H1 (cell line): ENCODE results near the gene EPHA1. TPM values are rescaled to one million over a fixed set of nuclear protein-coding genes. Genes with fewer than 3 reads are reported as not detected.

Source experiments
- E2F6 ChIP-seq: IDR thresholded peaks from 2 replicates; pipeline ENCODE4 v1.6.1; 2012; ENCODE audit warnings: inconsistent platforms
- EZH2 ChIP-seq: fragments of 200-600 bp; sonication (generic); IDR thresholded peaks from 2 replicates; pipeline ENCODE4 v1.7.1; 2012; ENCODE audit warnings: low read depth, mild to moderate bottlenecking, moderate library complexity, low read length, inconsistent platforms; ENCODE audit not compliant: severe bottlenecking
- JUN ChIP-seq: IDR thresholded peaks from 2 replicates; pipeline ENCODE4 v1.6.1; 2011; ENCODE audit warnings: low read depth, mild to moderate bottlenecking, improper control_type of control experiment, low read length
- KDM1A ChIP-seq: fragments of 200-600, 300-600 bp; sonication (generic); IDR thresholded peaks from 2 replicates; pipeline ENCODE4 v1.7.1; 2016; ENCODE audit warnings: mild to moderate bottlenecking, low read length, borderline replicate concordance
- RBBP5 ChIP-seq: IDR thresholded peaks from 2 replicates; pipeline ENCODE4 v1.7.1; 2012; ENCODE audit warnings: low read depth, mild to moderate bottlenecking, inconsistent platforms, low read length, moderate library complexity, borderline replicate concordance
- SIN3A ChIP-seq, 2 experiments: IDR thresholded peaks in 1 of 2; conservative IDR thresholded peaks in 1 of 2; 2 replicates each; pipeline ENCODE4 v1.6.1; 2011 to 2012; ENCODE audit warnings: low read length in 2 of 2, improper control_type of control experiment in 1 of 2, low read depth in 1 of 2, mild to moderate bottlenecking in 1 of 2
- polyA plus RNA-seq, 7 experiments: library from polyadenylated mRNA; depleted of rRNA in 3 of 7; stranded (reverse) in 5 of 7; unstranded in 2 of 7; fragments of >200 nt in 5 of 7; fragments of 200-250 nt in 2 of 7; gene quantifications; 1 replicate in 5 of 7; 2 replicates in 1 of 7; 4 replicates in 1 of 7; pipeline versions ENCODE4 v1.2.1 to v1.2.3, GENCODE V29; 2011 to 2013; ENCODE audit warnings: missing spikeins in 2 of 7, mixed read lengths in 2 of 7
- total RNA-seq: library from RNA; stranded (reverse); fragmentation: NEBNext Ultra II Directional; extraction: Animal tissue kit (Norgen Biotek cat#: 25700); gene quantifications from 2 replicates; pipeline ENCODE4 v1.2.1, GENCODE V29; 2021
- TF ChIP-seq, protein P1 (sequence below): fragments of 300-600 bp; sonication (generic); IDR thresholded peaks from 2 replicates; pipeline ENCODE4 v1.7.1; 2012; ENCODE audit warnings: low read length, moderate library complexity, mild to moderate bottlenecking, inconsistent platforms; ENCODE audit not compliant: insufficient replicate concordance

The EPHA1 gene
- total and polyA plus RNA-seq, 2 of the 8 experiments (the other 6 are each of a cell fraction or from before 2014, with no cell fraction given) = 86.5 to 133 TPM

GRCh38 chr7:143351574-143351973, 57.1 kb downstream of the EPHA1 start (continued):
- TF ChIP-seq KDM1A (no peak), SIN3A (conservative IDR thresholded peaks at IDR 0.05 in 1 of 2, IDR thresholded peaks at IDR 0.05 in 1 of 2; ENCODE audit: low read depth in 1 of 2, low read length in 2 of 2) (no peak), EZH2 (no peak), JUN (no peak), RBBP5 (no peak), E2F6 (no peak)
- TF ChIP-seq, protein P1, sequence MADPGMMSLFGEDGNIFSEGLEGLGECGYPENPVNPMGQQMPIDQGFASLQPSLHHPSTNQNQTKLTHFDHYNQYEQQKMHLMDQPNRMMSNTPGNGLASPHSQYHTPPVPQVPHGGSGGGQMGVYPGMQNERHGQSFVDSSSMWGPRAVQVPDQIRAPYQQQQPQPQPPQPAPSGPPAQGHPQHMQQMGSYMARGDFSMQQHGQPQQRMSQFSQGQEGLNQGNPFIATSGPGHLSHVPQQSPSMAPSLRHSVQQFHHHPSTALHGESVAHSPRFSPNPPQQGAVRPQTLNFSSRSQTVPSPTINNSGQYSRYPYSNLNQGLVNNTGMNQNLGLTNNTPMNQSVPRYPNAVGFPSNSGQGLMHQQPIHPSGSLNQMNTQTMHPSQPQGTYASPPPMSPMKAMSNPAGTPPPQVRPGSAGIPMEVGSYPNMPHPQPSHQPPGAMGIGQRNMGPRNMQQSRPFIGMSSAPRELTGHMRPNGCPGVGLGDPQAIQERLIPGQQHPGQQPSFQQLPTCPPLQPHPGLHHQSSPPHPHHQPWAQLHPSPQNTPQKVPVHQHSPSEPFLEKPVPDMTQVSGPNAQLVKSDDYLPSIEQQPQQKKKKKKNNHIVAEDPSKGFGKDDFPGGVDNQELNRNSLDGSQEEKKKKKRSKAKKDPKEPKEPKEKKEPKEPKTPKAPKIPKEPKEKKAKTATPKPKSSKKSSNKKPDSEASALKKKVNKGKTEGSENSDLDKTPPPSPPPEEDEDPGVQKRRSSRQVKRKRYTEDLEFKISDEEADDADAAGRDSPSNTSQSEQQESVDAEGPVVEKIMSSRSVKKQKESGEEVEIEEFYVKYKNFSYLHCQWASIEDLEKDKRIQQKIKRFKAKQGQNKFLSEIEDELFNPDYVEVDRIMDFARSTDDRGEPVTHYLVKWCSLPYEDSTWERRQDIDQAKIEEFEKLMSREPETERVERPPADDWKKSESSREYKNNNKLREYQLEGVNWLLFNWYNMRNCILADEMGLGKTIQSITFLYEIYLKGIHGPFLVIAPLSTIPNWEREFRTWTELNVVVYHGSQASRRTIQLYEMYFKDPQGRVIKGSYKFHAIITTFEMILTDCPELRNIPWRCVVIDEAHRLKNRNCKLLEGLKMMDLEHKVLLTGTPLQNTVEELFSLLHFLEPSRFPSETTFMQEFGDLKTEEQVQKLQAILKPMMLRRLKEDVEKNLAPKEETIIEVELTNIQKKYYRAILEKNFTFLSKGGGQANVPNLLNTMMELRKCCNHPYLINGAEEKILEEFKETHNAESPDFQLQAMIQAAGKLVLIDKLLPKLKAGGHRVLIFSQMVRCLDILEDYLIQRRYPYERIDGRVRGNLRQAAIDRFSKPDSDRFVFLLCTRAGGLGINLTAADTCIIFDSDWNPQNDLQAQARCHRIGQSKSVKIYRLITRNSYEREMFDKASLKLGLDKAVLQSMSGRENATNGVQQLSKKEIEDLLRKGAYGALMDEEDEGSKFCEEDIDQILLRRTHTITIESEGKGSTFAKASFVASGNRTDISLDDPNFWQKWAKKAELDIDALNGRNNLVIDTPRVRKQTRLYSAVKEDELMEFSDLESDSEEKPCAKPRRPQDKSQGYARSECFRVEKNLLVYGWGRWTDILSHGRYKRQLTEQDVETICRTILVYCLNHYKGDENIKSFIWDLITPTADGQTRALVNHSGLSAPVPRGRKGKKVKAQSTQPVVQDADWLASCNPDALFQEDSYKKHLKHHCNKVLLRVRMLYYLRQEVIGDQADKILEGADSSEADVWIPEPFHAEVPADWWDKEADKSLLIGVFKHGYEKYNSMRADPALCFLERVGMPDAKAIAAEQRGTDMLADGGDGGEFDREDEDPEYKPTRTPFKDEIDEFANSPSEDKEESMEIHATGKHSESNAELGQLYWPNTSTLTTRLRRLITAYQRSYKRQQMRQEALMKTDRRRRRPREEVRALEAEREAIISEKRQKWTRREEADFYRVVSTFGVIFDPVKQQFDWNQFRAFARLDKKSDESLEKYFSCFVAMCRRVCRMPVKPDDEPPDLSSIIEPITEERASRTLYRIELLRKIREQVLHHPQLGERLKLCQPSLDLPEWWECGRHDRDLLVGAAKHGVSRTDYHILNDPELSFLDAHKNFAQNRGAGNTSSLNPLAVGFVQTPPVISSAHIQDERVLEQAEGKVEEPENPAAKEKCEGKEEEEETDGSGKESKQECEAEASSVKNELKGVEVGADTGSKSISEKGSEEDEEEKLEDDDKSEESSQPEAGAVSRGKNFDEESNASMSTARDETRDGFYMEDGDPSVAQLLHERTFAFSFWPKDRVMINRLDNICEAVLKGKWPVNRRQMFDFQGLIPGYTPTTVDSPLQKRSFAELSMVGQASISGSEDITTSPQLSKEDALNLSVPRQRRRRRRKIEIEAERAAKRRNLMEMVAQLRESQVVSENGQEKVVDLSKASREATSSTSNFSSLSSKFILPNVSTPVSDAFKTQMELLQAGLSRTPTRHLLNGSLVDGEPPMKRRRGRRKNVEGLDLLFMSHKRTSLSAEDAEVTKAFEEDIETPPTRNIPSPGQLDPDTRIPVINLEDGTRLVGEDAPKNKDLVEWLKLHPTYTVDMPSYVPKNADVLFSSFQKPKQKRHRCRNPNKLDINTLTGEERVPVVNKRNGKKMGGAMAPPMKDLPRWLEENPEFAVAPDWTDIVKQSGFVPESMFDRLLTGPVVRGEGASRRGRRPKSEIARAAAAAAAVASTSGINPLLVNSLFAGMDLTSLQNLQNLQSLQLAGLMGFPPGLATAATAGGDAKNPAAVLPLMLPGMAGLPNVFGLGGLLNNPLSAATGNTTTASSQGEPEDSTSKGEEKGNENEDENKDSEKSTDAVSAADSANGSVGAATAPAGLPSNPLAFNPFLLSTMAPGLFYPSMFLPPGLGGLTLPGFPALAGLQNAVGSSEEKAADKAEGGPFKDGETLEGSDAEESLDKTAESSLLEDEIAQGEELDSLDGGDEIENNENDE = no peak
